GM12873 (cell line): ENCODE measurements around the gene TCF12.

Experiments
- TF ChIP-seq, protein P1 (sequence below): IDR thresholded peaks from 2 replicates; pipeline ENCODE4 v1.5.1; 2012; ENCODE audit warnings: low read depth, mild to moderate bottlenecking, moderate library complexity, low read length, control low read depth; ENCODE audit not compliant: insufficient read depth; ENCODE audit errors: missing control alignments

Gene TCF12

DNA sequence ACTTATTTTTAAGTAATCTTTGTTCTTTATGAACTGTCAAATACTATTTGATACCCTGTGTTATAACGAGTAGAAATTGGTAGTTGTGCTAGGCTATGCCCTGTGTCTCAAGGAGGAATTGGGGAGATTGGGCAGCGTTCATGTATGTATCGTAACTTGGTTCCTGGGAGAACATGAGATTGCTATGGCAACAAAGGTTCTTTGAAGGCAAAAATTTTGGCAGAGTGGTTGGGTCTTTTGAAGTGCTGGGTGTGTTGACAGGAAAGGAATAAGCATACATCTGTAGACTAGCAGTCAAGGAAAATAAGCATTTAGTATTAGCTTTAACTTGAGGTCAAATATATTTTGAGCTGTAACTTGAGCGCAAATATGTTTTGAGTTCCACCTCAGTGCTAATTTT lies 45.3 kb downstream of the TCF12 start:
- TF ChIP-seq, protein P1, sequence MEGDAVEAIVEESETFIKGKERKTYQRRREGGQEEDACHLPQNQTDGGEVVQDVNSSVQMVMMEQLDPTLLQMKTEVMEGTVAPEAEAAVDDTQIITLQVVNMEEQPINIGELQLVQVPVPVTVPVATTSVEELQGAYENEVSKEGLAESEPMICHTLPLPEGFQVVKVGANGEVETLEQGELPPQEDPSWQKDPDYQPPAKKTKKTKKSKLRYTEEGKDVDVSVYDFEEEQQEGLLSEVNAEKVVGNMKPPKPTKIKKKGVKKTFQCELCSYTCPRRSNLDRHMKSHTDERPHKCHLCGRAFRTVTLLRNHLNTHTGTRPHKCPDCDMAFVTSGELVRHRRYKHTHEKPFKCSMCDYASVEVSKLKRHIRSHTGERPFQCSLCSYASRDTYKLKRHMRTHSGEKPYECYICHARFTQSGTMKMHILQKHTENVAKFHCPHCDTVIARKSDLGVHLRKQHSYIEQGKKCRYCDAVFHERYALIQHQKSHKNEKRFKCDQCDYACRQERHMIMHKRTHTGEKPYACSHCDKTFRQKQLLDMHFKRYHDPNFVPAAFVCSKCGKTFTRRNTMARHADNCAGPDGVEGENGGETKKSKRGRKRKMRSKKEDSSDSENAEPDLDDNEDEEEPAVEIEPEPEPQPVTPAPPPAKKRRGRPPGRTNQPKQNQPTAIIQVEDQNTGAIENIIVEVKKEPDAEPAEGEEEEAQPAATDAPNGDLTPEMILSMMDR, result no peak

DNA sequence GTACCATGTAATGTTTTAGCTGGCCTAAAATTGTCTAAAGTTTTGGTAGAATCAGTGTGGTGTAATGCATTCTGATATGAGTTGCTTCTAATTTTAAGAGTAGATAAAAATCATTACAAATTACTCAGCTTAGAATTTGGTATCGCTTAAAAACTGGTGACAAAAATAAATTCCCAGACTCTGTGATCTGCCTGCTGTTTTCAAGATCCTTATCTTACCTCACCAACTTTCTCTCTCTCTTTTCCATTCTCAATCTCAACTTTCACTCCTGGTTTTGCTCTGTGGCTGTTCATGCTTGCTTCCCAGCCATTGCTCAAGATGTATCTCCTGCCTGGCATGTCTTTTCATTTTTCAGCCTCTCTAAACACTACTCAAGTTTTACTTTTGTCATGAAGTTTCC lies 45.7 kb downstream of the TCF12 start:
- TF ChIP-seq, protein P1, result no peak

DNA sequence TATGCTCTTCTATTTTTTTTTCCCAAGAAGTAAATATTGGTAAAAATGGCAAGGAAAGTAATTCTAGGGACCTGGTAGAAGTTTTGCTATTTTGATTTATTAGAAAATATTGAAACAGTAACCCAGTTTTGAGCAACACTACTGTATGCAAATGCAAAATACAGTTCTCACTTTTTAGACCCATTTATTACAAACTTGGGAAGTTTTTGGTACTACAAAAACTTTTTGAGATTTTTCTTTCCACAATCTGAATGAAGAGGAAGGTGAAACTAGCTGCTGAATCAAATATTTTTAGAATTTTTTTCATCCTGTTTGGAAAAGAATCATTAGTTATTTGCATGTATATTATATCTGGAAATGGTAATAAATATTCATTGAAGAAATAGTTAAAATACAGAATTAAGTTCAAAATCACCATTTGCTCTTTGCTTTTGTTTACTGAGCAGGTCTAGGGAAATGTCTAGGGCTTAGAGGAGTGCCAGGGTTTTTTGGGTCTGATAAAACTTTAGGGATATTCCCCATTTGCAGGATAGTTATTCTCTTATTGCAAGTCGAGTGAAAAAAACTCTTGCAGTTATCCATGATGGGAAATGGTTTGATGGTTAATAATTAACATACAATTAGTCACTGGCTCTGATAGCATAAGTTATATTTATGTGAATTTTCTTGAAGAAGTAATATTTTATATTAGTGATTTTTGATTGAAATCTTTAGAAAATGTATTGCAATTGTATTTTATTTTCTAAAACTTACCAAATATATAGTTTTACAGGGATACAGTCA lies 47.0 kb downstream of the TCF12 start:
- TF ChIP-seq, protein P1, result no peak

DNA sequence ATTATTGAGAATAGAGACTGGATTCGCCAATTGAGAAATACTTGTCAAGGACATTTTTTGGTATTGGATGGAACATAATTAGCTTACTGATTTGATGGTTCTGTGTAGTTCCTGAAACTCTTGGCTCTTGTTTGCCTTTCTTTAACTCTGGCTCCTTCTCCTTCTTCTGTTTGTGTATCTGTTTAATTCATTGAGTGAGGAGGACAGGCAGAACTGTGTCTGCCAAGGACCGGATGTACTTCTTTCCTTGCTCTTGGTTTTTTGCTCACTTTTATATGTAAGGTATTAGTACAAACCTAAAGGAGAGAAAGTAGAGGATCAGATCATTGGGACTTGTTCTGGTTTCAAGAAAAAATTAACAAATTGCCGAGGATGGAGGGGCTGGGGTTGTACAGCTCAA lies 48.9 kb downstream of the TCF12 start:
- TF ChIP-seq, protein P1, result no peak

DNA sequence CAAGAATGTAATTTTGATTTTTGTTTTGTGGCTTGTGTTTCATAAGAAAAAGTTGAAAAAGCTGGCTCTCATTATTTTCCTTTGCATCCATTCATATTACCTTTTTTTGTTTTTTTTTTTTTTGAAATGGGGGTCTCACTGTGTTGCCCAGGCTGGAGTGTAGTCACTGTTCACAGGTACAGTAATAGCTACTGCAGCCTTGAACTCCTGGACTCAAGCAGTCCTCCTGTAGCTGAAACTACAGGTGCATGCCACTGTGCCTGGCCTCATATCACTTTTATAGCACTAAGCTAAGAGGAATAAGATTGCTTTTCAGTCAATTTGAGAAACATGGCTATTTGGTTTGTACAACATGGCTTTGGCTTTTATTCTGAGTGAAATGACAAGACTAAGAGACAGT lies 49.8 kb downstream of the TCF12 start:
- TF ChIP-seq, protein P1, result no peak

DNA sequence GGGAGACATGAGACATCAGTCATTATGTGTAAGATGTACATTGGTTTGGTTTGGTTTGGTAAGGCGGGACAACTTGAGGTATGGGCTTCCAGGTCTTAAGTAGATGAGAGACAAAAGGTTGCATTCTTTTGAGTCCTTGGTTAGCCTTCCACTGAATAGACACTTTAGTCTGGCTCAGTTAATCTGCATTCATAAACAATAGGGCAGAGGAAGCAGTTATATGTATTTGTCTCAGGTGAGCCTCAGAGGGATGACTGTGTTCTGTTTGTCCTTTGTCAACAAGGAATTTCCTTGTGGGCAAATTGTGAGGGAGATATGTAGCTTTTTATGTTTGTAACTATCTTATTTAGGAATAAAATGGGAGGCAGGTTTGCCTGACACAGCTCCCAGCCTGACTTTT lies 50.4 kb downstream of the TCF12 start:
- TF ChIP-seq, protein P1, result no peak

DNA sequence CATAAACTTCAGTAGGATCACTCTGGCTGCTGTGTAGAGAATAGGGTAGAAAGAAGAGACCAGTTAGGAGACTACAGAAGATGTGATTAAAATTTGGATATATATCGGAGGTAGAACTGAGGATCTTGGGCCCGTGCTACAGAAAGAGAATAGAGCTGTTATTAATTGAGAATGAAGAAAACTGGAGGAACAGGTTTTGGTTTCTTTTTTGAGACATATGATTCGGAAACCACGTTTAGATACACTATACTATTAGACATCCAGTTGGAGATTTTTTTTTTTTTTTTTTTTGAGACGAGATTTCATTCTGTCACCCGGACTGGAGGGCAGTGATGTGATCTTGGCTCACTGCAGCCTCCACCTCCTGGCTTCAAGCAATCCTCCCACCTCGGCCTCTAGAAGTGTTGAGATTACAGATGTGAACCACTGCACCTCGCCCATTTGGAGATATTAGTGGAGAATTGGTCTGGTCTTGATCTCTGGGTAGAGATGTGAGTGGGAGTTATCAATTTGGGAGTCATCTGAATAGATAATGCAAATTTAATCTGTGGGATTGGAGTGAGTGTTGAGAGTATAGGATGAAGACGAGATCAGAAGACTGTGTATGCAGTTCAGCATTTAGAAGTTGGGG lies 50.9 kb downstream of the TCF12 start:
- TF ChIP-seq, protein P1, result no peak
